Measurements from ENCODE around the gene PDE7B.
"Not testable (repeated sequence)": the region's sequence is repeated elsewhere in the genome, so short reads cannot be mapped to it uniquely, and the experiment has no call there.

The PDE7B gene

DNA sequence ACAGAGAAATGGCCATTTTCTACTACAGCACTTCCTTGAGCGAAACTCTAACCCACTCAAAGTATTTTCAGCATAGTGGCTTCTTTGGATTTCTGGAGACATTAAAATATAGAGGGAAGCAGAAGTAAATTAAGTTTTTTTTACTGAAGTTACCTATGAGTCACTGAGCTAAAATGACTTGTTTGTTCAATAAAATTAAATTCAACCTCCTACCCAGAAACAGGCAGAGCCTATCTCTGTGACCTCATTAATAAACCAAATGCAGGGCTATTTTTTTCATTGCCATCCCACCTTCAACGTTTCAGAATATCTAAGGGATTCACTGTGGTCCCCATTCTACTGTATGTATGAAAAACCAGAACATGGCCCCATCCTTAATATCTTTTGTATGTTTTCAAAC lies 265.6 kb downstream of the PDE7B start:
- DNase-seq, result no peak

DNA sequence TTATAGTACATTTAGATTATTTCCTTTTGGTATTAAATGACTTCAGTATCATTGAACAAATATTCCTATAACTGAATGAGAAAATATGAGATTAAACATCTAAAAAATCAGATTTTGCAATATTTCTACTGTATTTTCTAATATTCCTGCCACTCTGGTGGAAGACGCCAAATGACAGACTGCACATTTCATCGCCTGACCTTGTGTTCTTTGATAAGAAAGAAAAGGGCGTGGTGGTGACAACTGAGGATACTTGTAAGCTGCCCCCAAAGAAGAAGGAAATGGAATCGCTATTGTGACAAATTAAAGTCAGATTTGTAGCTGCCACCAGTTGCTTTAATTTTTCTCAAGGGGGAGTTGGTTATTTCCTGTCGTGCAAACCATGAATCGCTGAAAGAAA lies 267.3 kb downstream of the PDE7B start:
- DNase-seq, result no peak

- no peak for DNase-seq
These were observed 272.0 kb downstream of the PDE7B start for GRCh38 chr6:136123468-136123867.

DNA sequence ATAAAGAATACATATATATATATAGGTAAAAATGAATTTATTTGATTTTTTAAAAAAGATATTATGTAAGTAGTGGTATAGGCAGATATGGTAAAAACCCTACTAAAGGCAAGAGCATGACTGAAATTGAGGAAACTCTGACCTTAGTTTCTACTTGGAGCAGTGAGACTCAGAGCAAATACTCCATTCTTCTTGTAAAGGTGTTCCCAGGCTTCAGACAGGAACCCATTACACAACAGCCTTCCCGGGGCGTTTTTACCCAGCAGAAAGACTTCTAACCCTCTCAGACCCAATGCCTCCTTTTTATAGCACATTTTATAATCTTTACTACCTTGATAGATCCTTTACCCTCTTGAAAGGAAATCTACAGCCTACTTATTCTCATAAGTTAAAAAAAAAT lies 274.1 kb downstream of the PDE7B start:
- no peak for DNase-seq

- DNase-seq, result no peak
These were observed 276.4 kb downstream of the PDE7B start for GRCh38 chr6:136127873-136128272.

DNA sequence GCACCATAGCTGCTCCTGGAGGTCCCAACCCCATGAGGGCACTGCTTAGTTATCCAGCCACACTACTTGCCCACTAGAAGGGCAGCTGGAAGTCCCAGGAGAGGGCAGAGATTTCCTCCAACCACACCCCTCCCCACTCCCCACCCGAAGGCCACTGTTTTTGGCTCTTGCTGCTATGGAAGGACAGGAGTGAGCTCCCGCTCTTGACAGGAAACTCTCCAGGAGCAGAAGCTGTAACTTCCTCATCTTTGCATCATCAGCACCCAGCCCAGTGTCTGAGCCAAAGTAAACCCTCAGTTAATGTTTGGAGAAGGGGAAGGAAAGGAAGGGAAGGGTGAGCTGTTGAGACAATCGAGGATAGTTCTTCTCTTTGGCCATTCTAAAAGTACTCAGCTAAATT lies 277.9 kb downstream of the PDE7B start:
- no peak for DNase-seq

GRCh38 chr6:136134268-136134667 lies 282.8 kb downstream of the PDE7B start:
- DNase-seq, result no peak

DNA sequence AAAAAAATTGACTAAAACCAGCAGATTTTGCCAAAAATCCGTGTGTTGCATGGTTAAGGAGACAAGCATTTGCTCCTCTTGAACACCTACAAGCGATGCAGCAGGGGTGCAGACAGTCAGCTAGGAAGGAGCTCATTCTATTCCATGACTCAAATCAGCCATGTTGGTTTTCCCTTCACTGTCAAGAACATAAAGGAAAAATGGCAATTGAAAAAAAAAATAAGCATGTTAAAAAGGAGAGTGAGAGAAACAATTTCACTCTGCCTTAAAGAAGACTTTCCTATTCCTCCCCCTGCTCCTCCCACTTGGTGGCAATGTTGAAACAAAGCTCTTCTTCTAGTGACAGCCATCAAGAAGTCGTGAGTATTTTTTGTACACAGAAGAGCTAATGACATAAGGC lies 283.2 kb downstream of the PDE7B start:
- no peak for DNase-seq

DNA sequence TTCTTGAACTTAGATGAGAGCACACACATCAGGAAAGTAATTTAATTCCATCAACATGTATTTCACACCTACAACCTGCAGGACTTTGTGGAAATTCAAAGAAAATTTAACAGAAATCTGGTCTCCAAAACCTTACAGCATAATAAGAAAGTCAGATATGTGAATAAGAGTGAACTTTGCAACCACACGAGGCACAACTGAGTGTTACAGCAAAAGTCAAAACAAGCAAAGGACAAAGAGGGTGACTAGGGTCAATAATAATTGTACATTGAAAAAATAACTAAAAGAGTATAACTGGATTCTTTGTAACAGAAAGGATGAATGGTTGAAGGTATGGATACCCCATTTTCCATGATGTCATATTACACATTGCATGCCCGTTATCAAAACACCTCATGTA lies 284.8 kb downstream of the PDE7B start:
- DNase-seq, result no peak

DNA sequence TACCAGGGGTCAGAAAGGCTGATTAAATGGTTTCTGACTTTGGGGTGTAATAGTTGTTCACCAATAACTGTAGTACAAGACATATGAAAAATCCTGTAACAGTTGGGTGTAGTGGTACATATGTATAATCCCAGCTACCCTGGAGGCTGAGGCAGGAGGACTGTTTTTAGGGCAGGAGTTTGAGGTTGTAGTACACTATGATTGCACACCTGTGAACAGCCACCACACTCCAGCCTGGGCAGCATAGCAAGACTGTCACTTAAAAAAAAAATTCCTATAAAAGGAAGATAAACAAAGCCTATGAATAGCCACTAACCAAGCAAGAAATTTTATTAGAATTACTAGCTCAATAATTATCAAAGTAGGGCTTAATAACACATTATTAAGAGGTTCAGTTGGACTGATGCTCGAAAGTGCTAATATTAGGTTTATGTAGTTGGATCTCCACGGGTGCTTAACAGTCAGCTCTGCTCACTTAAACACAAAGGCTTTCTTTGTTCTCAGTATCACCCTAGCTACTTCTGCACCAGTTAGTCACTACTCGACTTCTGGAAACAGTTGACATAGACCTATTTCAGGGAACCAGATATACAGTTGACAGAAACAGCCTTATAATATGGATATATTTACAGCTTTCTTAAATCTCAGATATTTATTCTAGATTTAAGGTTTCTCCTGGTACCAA lies 285.6 kb downstream of the PDE7B start:
- DNase-seq, result no peak

DNA sequence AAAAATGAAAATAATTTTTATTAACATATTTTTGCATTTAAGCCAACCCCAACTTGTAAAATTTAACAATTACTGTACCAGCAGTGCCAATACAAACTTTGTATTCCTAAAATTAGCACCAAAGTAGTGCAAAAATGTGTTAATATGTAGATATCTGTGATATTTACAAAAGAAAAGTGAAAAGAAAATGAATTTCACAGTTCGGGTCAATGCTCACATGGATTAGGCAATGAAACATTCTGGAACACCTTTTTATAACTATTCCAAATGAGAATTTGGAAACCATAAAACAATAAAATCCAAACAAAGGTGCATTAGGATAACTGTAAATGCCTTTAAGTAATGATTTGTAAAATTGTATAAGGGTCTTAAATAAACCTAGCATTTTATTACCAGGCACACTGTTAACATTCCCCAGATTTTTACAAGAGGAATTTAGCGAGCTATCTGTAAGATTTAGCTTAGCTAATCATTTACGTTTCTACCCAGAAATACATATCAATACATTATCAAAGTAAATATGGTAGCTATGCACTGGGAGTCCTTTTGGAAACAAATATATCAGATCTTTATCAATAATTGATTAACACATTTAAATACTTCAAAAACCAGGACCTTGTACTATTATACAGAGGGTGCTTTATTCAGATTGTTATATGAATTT lies 286.4 kb downstream of the PDE7B start:
- no peak for DNase-seq

- not testable (repeated sequence) for DNase-seq
These were observed 287.6 kb downstream of the PDE7B start for GRCh38 chr6:136139111-136139510.

DNA sequence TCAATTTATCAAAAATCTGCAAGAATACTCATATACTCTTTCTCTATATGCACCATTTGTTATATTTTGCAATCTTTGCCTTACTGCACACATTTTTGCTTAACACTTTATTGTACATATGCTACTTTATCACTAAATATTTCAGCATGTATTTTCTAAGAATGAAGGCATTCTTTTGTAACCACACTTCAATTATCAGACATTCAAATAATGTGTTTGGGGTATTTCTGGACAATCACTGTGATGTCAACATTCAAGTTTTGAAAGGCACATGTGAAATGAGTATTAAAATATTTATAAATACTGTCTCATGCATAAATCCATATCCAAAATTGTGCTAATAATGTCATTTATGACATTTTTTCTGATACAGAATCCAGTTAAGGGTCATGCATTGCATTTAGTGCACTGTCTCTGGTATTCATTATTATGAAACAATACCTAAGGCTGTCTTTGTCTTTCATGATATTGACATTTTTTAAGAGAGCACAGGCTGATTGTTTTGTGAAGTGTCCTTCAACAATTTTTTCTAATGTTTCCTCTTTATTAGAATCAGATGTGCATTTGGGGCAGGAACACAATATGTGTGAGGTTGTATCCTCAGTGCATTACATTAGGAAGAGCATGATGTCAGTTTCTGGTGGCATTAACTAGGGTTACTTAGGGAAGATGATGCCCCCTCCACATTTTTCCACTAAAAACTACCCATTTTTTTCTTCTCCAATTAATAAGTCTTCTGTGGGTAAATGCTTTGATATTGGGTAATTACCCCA lies 292.9 kb downstream of the PDE7B start:
- DNase-seq, result no peak

GRCh38 chr6:136146130-136146529 lies 294.6 kb downstream of the PDE7B start:
- no peak for DNase-seq

DNA sequence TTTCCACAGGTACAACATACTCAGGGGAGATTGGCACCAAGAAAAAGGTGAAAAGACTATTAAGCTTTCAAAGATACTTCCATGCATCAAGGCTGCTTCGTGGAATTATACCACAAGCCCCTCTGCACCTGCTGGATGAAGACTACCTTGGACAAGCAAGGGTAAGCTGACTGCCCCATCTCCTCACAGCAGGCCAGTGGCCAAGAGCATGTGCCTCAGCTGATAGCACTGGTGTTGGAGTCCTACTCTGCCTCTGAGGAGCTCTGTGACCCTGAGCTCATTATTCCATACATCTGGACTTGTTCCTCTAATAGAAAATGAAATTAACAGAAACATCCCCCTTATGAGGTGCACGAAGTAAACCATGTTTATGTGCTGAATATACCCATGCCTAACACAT lies 295.8 kb downstream of the PDE7B start:
- DNase-seq, result no peak

DNA sequence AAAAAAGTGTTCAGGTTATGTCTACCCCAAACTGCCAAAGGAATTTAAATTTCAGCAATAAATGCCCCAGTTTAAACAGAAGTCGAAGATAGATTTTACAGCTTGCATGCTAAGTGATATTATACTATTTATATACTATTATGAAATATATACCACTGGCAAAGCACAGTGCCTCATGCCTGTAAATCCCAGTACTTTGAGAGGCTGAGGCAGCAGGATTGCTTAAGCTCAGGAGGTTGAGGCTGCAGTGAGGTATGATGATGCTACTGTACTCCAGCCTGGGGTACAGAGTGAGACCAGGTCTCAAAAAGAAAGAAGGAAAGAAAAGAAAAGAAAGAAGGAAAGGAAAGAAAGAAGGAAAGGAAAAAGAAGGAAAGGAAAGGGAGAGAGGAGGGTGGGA lies 296.6 kb downstream of the PDE7B start:
- no peak for DNase-seq

GRCh38 chr6:136148523-136148922 lies 297.0 kb downstream of the PDE7B start:
- DNase-seq, result no peak

DNA sequence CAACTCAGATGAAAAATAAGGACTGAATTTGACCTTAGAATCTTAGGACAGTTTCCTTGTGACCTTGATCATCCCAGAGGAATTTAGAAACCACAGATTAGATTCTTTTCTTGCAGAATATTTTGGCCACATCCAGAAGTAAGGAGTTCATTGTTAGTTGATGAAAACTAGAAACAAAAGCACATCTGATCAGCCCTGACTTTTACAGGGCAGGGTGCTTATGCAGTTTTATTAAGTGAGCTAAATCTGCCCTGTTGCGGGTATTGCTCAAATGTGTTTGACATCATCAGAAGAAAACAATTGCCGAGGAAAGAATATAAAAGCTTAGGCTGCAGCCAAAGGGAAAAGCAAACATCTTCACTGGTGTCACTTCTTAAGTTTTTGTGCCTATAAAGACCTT lies 297.8 kb downstream of the PDE7B start:
- DNase-seq, result no peak

DNA sequence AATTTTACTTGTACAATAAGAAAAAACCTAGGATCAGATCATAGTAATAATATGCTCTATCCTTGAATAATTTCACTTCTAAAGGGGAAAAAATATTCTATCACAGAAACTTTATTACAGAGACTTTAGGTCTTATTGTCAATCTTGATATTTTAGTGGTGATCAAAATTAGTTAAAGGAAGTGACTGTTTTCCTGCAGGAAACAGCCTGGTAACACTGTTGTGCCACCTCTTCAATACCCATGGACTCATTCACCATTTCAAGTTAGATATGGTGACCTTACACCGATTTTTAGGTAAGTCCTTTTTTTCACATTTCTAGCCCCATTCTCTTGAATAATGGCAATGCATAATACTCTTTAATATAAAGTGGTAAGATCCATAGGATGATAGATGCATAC lies 299.5 kb downstream of the PDE7B start:
- DNase-seq, result no peak

DNA sequence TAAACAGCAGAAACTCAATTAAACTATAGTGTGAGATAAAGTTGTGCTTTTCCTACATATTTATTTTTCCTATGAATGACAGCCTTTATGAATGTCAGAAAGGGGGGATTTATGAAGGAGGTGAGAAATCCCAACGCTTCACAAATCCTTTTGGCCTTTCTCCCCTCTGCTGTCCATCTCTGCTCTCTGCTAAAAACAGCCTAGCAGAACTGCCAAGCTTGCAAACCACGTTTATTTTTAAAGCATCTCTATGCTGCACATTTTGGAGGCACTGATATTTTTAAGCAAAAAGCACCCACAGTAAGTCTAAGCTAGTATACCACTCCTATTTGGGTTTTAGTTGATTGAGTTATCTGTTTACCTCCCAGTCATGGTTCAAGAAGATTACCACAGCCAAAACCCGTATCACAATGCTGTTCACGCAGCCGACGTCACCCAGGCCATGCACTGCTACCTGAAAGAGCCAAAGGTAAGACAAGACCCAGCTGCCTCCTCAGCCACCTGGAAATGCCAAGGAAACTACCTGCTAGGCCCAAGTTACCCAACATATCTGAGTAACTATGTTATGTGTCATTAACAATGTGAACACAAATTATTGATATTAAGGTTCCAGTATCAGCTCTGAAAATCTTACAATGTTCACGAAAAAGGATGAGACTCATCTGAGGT lies 302.3 kb downstream of the PDE7B start:
- DNase-seq, result no peak

DNA sequence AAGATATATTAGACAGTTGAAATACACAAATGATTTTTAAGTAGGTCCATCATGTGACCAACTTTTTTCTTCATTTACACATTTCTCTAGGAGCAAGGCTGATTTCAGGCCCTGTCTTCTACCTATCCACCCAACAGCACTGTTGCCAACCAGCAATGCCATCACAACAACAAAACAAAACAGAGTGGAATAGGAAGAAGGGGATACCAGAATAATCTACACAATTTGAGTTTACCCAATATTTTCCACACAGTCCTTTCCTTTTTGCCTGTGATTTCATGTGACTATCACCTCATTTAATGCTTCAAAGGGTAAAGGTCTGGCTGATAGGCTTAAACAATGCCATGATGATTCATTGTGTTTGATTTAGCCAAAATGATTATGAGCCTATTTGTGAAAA lies 303.7 kb downstream of the PDE7B start:
- no peak for DNase-seq

DNA sequence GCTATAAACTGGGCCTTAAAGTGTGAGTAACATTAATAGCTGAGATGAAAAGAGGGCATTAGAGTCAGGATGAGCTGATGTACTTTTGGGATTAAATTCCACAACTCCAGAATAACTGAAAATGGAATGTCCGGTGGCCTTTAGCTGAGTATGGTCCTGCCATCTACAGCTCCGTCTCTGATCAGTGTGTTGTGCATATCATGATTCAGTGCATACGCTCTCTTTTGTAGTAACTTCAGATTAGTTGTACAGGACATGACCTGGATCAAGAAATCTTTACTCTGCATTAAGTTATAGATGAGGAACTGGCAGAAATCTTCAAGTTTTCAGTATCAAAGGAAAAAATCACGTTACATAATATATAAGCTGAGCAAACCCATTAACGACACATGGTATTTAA lies 306.2 kb downstream of the PDE7B start:
- no peak for DNase-seq

DNA sequence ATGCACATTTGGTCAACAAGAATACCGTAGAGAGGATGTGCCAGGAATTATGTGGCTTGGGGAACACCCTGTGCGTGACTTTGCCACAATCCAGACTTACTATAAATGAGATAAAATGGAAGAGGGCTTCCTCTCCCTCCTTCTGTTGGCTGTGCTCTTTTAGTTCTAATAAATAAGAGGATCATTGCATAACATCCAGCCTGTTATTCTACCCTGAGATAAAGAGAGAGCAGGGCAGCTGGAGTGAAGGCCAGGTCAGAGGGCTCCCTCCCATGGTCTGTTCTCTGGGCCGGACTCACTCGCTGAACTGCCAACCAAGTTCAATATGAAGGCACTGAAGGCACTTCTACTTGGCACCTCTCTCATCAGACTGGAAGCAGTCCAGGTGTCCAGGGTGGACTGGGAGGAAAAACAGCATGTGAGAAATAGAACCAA lies 306.9 kb downstream of the PDE7B start:
- DNase-seq, result no peak

DNA sequence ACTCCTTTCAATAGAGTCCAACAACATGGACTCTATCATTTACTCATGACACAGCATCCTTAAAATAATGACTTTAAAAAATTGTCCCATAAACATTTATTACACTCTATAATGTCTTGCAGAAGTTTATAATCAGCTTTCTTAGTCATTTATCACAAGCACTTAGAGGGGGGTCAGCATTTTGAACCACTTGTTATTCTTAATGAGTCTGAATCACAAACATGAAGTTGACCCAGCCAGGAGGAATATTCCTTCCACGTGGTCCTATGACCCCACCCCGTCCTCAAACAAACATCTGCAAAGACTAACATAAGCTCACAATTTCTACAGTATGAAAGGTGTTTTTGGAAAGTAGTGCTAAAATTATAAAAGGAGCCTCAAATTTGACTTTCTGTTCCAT lies 307.5 kb downstream of the PDE7B start:
- no peak for DNase-seq

Measured in activated CD4-positive, alpha-beta T cell treated with anti-CD3 and anti-CD28 coated beads, Interleukin-2, amount 50 U/mL, for 48 hours (primary cell).